A375 (cell line): Measurements from ENCODE around the gene KRTCAP2. TPM values are rescaled to one million over a fixed set of nuclear protein-coding genes. Genes with fewer than 3 reads are reported as not detected.

Experiments used
- small RNA-seq: library from RNA; depleted of rRNA; stranded (forward); fragments of <200 nt; gene quantifications from one replicate; pipeline ENCODE3, GENCODE V24; 2014
- total RNA-seq: library from RNA; depleted of rRNA; stranded (reverse); fragments of >200 nt; shearing (Covaris generic); gene quantifications from 2 replicates; pipeline ENCODE4 v1.2.3, GENCODE V29; 2014; rRNA removed

The KRTCAP2 gene
- total RNA-seq: 102 and 136 TPM in 2 replicates

GRCh38 chr1:155172732-155173477 lies at the start of gene KRTCAP2:
TSS of gene KRTCAP2 (minus strand) at chr1:155173304. CDS start at chr1:155173224, 80 bp downstream.

DNA sequence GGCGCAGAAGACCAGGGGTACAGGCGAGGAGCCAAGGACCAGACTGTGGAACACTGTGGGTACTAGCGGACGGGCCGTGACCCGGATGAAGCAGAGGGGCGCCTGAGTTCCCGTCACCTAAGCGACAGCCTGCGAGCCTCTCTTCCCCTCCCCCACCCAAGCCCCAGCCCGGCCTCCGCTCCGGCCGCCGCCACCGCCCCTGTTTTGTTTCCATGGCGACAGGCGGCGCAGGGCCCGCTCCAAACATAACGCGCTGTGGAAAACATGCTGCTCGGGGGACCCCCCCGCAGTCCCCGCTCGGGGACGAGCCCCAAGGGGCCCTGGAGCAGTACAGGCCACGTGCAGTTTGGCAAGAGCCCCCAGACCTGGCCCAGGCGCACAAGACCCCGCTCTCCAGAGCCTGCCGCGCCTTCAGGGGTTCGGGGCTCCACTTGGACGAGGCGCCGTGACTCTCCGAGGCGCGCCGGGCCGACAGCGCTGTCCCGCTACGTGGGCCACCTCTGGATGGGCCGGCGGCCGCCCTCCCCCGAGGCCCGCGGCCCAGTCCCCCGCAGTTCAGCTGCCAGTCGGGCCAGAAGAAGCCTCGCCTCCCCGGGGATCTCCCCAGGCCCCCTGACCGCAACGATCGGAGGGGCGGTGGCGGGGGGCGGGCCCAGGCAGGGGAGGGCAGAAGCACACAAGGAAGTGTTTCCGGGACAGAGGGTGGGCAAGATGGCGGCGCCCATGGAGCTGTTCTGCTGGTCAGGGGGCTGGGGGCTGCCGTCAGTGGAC lies 35.6 kb upstream of the KRTCAP2 start, which contains the start of gene MTX1:
TSS of gene MTX1 (plus strand) at position 155 of the 771 bp plus-strand sequence. CDS start at position 265, 110 bp downstream.

GRCh38 chr1:155207806-155208540 lies 34.9 kb upstream of the KRTCAP2 start, which contains the start of gene THBS3:
TSS of gene THBS3 (minus strand) at chr1:155207897. CDS start at chr1:155207876, 21 bp downstream.

DNA sequence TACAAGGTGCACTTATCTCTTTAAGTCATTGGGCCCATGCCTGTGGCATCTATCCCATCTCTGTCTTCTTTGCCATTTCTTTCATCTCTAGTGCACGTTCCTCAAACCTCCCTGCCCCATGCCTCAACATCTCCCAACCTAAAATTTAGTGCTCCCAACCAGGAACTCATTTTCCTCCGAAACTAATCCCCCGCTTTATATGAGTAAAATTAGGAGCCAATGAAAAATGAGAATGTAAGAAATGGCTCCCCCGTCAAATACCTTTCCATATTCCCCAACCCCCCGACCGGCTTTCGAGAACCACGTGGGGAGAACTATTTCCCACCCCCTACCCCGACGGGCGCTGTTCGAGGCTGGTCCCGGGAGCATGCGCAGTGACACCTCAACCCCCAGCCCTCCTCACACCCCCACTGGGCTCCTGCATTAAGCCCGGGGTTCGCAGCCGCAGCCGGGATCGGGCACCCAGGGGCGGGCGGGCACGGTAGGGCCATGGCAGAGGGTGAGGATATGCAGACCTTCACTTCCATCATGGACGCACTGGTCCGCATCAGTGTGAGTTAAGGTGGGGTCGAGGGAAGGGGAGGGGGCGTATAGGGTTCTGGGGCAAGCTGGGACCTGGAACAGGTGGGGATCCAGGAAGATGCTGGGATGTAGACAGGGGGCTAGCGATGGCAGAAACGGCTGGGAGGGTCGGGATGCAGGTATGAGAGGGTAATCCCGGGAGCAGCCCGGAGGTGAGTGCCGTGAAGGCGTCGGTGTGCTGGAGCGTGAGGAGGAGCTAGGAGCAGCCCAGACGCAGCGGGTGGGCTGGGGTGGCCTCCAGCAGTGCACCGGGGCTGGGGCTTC lies 597 bp upstream of the KRTCAP2 start, which contains the start of gene TRIM46:
TSS of gene TRIM46 (plus strand) at position 372 of the 846 bp plus-strand sequence. CDS start at position 490, 118 bp downstream.

DNA sequence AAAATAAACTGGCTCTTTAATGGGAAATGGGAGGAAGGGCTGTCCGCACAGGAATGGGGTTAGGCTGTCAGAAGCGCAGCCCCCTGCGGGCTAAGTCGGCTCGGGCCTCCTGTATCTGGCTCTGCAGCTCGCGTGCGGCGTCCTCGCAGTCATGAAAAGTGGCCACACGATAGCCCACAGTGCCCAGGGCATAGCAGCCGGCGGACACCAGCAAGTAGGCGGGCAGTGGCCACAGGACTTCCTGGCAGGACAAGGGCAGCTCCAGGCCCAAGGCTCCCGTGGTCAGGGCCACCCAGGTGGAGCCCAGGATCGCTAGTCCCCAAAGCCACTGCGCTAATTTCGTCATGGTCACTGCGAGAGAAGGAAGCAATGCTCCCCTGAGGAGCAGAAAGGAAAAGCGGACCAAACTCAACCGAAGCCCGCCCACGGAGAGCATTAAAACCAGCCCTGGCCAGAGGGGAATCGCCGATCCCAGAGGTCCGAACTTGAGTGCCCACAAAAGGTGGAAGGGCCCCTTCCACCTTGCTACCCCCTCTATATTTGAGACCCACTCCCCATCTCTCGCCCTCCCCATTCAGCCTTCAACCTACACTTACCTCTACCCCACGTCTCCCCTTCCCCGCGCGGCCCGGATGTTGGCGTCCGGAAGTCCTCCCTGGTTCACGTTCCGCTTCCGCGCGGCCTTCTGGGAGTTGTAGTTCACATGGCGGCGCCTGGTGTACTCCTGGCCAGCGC lies 33.0 kb downstream of the KRTCAP2 start, which contains the start of gene DPM3:
TSS of gene DPM3 (minus strand) at position 637 of the 735 bp plus-strand sequence. CDS start at position 346, 291 bp downstream.

DNA sequence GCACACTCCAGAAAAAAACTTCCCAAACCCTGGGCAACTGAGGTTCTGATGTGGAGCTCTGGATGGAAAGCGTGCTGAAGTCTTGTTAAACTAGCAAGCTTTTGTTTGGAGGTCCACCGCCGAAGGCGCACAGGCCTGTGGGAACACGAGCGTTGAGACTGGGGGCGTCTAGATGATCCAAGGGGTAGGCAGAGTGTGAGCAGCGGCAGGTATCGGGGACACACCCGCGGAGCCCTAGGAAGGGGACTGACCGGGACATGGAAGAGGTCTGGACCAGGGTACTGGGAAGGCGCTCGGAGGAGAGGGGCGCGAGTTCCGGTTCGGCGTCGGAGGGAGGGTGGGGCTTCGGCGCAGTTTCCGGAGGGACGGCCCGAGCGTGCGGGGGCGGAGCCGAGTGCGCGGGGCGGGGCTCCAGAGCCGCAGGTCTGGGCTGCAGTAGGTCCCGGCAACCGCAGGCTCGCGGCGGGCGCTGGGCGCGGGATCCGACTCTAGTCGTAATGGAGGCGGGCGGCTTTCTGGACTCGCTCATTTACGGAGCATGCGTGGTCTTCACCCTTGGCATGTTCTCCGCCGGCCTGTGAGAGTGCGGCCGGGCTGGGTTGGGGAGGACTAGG lies 37.6 kb downstream of the KRTCAP2 start, which contains the start of gene SLC50A1:
TSS of gene SLC50A1 (plus strand) at position 438 of the 614 bp plus-strand sequence. CDS start at position 498, 60 bp downstream.

DNA sequence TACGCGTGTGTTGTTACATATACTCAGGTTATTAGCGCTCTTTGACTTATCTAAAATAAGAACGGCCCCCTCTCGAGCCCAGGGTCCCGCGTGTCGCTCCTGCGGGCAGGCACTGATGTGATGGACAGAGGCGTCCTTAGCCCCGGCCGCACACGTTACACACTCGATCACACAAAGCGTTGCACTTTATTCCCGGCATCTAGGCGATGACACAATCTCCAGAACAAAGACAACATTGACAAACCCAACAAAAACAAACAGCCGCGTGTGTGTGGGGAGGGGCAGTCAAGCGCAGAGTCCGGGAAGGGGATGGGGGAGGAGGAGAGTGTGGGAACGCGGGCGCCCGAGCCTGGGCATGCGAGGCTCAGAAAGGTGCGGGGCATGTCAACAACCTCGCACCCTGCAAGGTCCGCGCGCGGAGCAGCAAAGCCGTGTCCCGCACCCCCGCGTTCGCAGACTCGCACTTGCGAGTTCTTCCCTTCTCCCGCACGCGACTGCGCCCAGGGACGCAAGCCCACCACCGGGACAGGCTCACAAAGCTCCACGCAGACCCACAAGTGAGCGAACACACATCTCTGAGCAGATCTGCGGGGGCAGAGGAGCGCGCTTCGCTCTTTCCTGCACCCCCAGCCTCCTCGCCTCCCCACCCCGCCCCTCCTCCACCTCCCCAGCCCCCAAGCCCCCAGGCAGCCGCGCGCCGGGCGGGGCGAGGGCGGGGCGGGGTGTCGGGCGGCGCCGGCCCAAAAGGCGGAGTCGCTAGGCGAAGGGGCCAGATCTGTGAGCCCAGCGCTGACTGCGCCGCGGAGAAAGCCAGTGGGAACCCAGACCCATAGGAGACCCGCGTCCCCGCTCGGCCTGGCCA lies 45.8 kb downstream of the KRTCAP2 start, which contains the start of gene EFNA1:
TSS of gene EFNA1 (plus strand) at position 772 of the 862 bp plus-strand sequence. CDS start 102 bp downstream, outside the sequence.

Small RNA genes within 50 kb of the gene (small RNA-seq; reads per million reads assigned to genes)
- gene HMGN2P18 (not detected), gene RF00019 (not detected)

Other genes with a start within 250 kb of the KRTCAP2 start
- 13.8 and 17.6 TPM in 2 replicates for gene PMVK, start 236.6 kb downstream of the KRTCAP2 start, total RNA-seq
- gene PBXIP1, start 217.2 kb downstream of the KRTCAP2 start, total RNA-seq: 44.9 and 55.1 TPM in 2 replicates
- 31.9 and 39.8 TPM in 2 replicates for gene PYGO2, start 211.5 kb downstream of the KRTCAP2 start, total RNA-seq
- 279 and 321 TPM in 2 replicates for gene SHC1, start 202.6 kb downstream of the KRTCAP2 start, total RNA-seq
- 192 and 226 TPM in 2 replicates for gene CKS1B, start 198.6 kb downstream of the KRTCAP2 start, total RNA-seq
- 52.3 and 59.9 TPM in 2 replicates for gene FLAD1, start 190.0 kb downstream of the KRTCAP2 start, total RNA-seq
- not detected in 2 replicates for gene LENEP, start 179.7 kb downstream of the KRTCAP2 start, total RNA-seq
- 20.9 and 21.1 TPM in 2 replicates for gene ZBTB7B, start 170.5 kb downstream of the KRTCAP2 start, total RNA-seq
- gene DCST2, start 139.5 kb downstream of the KRTCAP2 start, total RNA-seq: 0.19 and 0.40 TPM in 2 replicates
- not detected in 2 replicates for gene DCST1, start 139.5 kb downstream of the KRTCAP2 start, total RNA-seq
- gene ADAM15, start 122.0 kb downstream of the KRTCAP2 start, total RNA-seq: 112 and 116 TPM in 2 replicates
- gene EFNA4, start 109.6 kb downstream of the KRTCAP2 start, total RNA-seq: 7.5 and 7.8 TPM in 2 replicates
- 2.5 and 3.0 TPM in 2 replicates for gene EFNA3, start 94.5 kb downstream of the KRTCAP2 start, total RNA-seq
- 37.2 and 40.0 TPM in 2 replicates for gene EFNA1, start 45.4 kb downstream of the KRTCAP2 start, total RNA-seq
- gene SLC50A1, start 37.5 kb downstream of the KRTCAP2 start, total RNA-seq: 68.9 and 72.0 TPM in 2 replicates
- 75.7 and 98.1 TPM in 2 replicates for gene DPM3, start 32.8 kb downstream of the KRTCAP2 start, total RNA-seq
- 2.3 and 3.4 TPM in 2 replicates for gene TRIM46, start 545 bp upstream of the KRTCAP2 start, total RNA-seq
- gene THBS3, start 34.6 kb upstream of the KRTCAP2 start, total RNA-seq: 36.2 and 40.8 TPM in 2 replicates
- 125 and 141 TPM in 2 replicates for gene MTX1, start 35.4 kb upstream of the KRTCAP2 start, total RNA-seq
- 13.9 and 22.8 TPM in 2 replicates for gene ENTREP3, start 82.2 kb upstream of the KRTCAP2 start, total RNA-seq
- gene SCAMP3, start 89.1 kb upstream of the KRTCAP2 start, total RNA-seq: 171 and 220 TPM in 2 replicates
- gene CLK2, start 100.2 kb upstream of the KRTCAP2 start, total RNA-seq: 38.1 and 49.0 TPM in 2 replicates
- 1.2 and 2.0 TPM in 2 replicates for gene HCN3, start 104.2 kb upstream of the KRTCAP2 start, total RNA-seq
- 0.03 TPM in 1 of 2 replicates, not detected in the other for gene PKLR, start 128.1 kb upstream of the KRTCAP2 start, total RNA-seq
- 191 and 212 TPM in 2 replicates for gene FDPS, start 135.6 kb upstream of the KRTCAP2 start, total RNA-seq
- gene RUSC1, start 147.6 kb upstream of the KRTCAP2 start, total RNA-seq: 29.8 and 39.8 TPM in 2 replicates